HG02571 (cell line): ENCODE data around the gene TMEM134.
A peak's percentile ranks its signal among the peaks of the same experiment; 100 is the strongest.
"Not testable (repeated sequence)": the region's sequence is repeated elsewhere in the genome, so short reads cannot be mapped to it uniquely, and the experiment has no call there.

Source experiments
- ATAC-seq: cut with Tn5 transposase; IDR thresholded peaks from one replicate; pipeline ENCODE4 v1.9.1; 2021; ENCODE audit warnings: mild to moderate bottlenecking, moderate library complexity; ENCODE audit not compliant: unreplicated experiment

The TMEM134 gene

DNA sequence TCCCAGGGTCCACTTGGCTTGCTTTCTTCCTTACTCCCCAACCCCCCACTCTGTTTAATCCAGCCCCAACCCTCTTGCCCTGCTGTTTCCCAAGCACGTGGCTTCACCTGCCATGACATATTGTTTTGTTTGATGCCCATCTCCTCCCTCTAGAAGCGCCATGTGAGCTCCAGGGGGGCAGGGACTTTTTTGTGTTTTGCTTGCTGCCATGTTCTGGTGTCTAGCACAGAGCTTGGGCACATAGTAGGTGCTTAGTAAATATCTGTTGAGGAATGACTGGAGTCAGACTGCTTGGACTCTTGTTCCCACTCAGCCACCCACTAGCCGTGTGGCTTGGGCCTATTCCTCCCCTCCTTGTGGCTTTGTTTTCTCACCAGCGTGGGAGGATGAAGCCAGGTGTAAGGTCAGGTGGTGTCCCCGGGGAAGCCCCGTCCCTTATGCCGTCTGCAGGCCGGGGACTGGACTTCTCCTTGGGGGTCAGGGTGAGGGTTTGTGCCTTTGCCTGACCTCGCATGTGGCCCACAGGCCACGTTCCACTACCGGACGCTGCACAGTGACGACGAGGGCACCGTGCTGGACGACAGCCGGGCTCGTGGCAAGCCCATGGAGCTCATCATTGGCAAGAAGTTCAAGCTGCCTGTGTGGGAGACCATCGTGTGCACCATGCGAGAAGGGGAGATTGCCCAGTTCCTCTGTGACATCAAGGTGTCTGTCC lies 17.6 kb upstream of the TMEM134 start:
- peak; percentile 33 for ATAC-seq

DNA sequence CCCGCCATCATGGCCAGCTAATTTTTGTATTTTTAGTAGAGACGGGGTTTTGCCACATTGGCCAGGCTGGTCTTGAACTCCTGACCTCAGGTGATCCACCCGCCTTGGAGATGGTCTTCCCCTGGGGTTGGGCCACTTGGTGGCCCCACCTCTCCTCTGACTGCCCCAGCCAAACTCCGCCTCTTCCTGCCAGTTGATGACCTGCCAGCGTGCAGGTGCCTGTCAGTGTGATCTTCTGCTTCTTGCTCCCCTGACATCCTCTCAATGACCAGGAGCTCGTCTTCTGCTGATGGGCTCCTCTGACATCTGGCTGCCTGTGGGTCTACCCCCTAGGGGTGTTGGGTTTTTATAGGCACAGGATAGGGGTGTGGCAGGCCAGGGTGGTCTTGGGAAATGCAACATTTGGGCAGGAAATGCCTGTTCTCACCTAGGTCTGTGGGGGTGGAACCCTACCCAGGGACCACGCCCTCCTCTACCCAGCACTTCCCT lies 16.9 kb upstream of the TMEM134 start:
- ATAC-seq: not testable (repeated sequence)

DNA sequence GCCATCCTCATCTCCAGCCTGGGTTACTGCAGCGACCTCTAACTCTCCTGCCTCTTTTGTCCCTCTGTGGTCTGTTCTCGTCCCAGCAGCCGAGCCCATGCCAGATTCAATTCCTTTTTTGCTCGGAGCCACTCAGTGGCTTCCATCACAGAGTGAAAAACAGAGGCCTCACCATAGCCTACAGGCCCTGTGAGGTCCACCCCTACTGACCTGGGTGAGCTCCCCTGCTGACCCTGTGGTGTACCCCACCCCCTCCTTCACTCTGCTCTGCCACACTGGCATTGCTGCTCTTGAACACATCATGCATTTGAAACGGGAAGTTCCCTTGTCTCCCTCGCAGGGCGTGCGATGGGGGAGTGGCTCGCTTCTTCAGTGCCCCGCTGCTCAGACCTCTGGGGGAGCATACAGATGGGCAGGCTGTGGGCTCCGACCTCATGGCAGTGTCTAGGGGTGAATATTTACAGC lies 15.8 kb upstream of the TMEM134 start:
- no peak for ATAC-seq

DNA sequence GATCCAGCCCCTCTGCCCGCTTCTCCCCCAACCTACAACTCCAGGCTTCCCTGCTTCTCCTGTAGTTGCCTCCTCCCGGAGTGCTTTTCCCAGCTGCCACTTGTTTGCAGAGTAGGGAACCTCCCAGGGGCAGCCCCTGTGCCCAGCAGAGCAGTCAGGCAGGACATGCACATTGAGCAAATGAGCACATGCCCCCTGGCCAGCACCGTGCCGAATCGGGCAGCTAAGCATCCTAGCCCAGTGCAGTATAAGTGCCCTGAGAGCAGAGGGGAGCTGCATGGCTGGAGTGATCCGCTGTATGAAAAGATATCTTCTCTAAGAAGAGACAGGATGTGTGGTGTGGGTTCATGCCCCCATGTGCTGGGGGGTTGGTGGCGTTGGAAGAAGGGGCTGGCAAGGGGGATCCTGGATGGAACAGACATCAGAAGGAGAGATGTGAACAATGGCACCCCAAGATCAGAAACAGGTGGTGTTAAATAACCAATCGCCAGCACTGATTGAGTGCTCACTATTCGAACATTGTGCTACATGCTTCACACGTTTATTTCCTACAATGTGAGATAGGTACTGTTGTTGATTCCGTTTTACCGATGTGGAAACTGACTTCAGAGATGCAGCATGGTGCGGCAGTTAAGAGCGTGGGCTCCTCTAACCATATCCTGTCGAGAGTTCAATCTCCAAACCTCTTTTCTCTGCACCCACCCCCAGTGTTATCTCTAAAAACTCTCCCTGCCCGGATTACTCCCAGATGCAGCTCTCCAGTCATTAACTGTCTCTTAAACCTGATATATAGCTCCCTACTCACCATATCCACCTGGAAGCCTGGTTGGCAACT lies 15.0 kb upstream of the TMEM134 start:
- no peak for ATAC-seq

DNA sequence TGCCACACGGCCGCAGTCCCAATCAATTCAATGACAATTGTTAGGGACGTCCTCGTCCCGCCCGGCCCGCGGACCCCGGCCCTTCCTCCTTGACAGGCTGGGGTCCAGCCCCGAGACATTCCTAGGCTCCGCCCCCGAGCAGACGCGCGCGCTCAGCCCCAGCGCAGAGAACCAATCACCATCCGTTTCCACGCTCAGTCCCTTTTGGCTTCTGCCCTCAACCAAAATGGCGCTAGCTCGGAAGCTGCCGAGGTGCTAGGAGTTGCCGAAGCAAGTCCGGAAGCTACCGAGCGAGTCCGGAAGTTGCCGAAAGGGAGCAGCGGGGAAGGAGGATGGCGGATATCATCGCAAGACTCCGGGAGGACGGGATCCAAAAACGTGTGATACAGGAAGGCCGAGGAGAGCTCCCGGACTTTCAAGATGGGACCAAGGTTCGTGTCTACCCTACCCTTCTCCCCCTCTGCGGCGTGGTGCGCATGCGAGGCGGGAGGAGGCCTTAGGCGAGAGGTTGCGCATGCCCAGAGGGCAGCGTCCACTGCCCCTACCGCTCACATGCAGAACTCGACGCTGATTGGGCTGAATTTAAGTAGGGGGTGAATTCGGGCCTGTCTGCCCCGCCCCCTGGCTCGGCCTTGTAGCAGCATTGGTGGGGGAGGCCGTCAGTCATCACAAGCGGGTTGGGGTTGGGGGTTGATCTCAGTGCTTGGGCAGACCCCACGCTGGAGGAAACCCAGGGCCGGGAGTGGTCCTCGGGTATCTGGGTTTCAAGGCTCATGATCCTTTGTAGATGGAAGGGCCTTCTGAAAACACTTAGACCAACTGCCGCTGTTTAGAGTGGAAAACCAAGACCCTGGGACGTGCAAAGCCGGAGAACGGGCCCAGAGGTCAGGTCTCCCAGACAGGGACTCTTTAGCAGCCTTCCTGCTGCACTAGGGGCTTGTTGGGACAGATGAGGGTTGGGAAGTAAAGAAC lies 14.1 kb upstream of the TMEM134 start, which contains the start of gene AIP:
AIP (plus strand) TSS at position 200 of the 972 bp plus-strand sequence; CDS start at position 333, 133 bp downstream.
- ATAC-seq: peak; percentile 57

DNA sequence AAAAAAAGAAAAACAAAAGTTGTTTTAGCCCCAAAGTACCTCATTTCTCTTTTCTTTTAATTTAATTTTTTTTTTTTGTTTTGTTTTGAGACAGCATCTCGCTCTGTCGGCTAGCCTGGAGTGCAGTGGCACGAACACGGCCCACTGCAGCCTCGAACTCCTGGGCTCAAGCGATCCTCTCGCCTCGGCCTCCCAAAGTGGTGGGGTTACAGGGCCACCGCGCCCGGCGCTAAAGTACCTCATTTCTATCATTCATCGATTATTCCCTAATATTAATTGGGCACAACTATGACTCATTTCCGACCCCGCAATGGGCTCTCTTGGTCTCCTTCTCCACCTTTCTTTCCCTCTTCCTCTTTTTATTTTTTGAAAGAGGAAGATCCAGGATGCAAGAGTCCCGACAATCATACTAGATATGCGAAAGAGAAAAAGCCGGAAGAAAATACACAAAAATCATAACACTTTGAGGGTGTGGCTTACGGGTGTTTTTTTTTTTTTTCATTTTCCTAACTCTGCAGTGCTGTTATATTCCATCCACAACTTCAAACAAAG lies 13.3 kb upstream of the TMEM134 start:
- no peak for ATAC-seq

DNA sequence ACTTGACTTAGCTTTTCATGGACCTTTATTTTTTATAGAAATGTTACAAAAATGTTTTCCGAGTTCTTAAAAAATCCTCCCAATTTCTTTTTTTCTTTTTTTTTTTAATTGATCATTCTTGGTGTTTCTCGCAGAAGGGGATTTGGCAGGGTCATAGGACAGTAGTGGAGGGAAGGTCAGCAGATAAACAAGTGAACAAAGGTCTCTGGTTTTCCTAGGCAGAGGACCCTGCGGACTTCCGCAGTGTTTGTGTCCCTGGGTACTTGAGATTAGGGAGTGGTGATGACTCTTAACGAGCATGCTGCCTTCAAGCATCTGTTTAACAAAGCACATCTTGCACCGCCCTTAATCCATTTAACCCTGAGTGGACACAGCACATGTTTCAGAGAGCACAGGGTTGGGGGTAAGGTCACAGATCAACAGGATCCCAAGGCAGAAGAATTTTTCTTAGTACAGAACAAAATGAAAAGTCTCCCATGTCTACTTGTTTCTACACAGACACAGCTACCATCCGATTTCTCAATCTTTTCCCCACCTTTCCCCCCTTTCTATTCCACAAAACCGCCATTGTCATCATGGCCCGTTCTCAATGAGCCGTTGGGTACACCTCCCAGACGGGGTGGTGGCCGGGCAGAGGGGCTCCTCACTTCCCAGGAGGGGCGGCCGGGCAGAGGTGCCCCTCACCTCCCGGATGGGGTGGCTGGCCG lies 8.4 kb upstream of the TMEM134 start:
- ATAC-seq: not testable (repeated sequence)

DNA sequence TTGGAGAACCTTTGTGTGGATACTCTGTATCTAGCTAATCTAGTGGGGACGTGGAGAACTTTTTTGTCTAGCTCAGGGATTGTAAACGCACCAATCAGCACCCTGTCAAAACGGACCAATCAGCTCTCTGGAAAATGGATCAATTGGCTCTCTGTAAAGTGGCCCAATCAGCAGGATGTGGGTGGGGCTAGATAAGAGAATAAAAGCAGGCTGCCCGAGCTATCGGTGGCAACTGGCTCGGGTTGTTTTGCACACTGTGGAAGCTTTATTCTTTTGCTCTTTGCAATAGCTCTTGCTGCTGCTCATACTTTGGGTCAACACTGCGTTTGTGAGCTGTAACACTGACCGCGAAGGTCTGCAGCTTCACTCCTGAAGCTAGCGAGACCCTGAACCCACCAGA lies 7.6 kb upstream of the TMEM134 start:
- ATAC-seq: not testable (repeated sequence)

DNA sequence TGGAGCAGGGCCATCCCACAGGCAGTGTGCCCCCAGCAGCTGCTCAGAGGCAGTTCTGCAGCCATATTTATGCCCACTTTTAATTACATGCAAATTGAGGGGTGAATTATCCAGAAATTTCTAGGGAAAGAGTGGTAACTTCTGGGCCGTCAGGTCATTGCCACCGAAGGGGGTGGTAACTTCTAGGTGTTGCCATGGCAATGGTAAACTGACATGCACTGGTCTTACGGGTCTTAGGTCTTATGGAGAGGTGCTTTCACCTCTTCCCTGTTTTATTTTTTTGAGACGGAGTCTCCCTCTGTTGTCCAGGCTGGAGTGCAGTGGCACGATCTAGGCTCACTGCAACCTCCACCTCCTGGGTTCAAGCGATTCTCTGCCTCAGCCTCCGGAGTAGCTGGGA lies 3.8 kb upstream of the TMEM134 start:
- no peak for ATAC-seq

DNA sequence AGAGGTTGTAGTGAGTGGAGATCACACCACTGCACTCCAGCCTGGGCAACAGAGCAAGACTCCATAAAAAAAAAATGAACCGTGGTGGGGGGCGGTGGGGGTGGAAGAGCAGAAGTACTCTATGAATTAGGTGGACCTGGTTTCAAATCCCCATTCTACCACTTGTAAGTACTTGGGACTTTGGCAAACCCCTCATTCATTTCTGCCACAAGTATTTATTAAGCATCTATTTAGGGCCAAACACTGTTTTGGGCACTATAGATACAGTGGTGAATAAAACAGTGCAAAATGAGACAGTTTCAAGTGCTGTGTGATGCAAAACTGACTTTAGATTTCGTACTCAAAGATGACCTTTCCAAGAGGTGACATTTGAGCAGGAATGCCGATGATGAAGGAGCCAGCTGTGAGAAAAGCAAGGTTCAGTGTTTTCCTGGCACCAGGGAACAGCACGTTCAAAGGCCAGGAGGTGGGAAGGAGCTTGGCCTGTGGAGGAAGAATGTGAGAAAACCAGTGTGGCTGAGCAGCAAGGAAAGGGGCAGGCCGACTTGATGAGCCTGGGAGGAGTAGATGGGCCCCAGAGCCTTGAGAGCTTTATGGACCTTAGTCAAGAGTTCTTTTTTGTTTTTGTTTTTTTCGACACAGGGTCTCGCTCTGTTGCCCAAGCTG lies 1.4 kb upstream of the TMEM134 start:
- ATAC-seq: no peak

DNA sequence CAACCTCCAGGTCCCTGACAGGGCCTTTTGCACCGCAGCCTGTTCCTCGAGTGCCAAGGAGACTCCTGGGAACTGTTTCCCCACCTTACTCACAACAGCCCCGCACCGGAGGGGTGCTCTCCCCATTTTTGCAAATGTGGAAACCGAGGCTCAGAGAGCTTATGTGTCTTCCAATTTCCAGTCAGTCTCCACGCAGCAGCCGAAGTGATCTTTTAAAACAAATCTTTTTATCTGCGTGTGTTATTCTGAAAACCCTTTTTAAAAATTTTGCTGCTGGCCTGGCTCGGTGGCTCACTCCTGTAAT lies 409 bp upstream of the TMEM134 start:
- no peak for ATAC-seq

DNA sequence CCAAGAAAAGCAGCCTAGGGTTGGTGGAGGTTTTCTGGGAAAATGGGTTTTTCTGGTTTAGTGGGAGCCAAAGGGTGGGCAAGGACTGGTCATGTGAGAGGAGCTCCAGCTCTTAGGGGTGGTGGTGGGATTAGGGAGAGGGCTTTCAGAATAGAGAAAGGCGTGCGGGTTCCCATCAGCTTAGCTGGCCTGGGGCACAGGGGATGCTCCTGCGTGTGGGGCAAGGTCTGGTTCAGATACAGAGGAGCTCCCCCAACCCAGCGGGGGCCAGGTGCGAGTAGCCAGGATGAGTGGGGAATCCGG lies 644 bp downstream of the TMEM134 start:
- no peak for ATAC-seq

DNA sequence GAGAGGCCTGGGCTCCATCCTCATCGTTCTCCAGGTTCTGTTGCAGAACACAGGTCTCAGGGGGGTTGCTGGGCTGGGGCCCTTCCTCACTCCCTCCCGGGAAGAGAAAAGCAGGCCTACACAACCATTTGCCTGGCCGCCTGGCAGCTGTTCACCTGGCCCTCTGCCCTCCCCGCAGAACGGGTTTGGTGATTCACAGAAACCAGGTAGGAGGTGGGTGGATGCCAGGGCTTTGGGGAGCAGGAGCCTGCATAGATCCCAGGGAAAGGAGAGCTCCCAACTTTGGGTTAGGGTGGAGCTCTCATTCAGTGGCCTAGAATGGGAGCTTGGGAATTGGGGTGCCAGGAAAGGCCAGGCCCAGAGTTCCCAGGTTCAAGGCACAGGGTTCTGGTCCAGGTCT lies 995 bp downstream of the TMEM134 start:
- no peak for ATAC-seq

DNA sequence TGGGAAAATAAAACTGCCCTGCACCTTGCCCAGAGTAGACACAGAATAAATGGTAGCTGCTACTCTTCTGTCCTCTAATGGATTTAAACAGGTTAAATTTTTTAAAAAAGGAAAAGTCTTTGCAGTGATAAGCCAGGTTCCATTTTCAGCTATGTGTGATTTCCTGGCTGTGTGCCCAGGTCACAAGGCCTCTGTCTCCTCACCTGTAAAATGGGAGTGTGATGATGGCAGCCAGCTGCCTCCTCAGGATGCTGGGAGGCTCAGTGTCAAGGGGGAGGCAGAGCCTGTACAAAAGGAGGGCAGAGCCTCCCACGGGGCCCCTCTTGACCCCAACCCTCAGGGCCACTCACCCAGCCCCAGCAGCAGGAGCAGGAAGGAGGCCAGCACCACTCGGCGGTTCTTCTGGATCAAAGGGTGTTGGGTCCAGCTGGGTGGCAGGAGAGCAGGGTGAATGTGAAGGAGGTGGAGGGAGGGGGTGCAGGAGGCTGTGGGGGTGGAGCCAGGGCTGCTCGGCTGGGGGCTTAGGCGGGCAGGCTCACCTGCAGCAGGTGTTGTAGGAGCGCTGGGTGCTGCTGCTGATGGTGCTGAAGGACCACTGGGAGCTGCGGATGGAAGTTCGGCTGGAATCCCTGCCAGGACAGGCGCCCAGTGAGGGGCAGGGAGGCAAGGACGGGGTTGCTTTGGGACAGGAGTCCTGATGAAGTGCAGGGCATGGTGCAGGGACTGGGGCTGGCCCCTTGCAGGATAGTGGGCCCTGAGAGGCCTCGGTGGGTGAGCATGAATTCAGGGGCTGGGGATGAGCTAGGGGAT lies 1.9 kb downstream of the TMEM134 start:
- ATAC-seq: no peak

DNA sequence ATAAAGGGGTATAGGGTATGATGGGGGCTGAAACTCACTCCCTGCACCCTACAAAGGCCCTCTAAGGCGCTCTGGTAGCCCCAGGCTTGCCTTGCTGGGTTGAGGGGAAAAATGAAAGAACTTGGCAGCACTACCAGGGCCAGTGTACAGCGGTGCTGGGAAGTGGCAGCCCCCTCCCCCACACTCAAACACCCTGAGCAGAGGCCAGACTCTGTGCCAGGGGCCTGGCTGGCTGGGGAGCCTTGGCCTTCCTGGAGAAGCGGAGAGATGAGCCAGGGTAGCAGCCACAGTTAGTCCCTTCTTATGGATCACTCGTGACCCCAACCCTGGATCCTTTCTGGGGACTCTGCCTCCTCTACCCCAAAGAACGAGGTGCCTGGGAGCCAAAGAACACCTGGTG lies 2.7 kb downstream of the TMEM134 start:
- ATAC-seq: no peak

DNA sequence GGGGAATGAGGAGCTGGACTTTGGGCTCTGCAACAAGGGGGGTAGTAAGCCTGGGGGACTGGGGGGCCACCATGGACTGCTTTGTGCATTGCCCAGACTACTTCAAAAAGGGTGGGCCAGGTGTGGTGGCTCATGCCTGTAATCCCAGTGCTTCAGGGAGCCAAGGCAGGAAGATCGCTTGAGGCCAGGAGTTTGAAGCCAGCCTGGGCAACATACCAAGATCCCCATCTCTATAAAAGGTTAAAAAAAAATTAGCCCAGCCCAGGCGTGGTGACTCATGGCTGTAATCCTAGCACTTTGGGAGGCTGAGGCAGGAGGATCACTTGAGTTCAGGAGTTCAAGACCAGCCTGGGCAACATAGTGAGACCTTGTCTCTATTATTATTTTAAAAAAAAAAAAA lies 3.5 kb downstream of the TMEM134 start:
- ATAC-seq: not testable (repeated sequence)

DNA sequence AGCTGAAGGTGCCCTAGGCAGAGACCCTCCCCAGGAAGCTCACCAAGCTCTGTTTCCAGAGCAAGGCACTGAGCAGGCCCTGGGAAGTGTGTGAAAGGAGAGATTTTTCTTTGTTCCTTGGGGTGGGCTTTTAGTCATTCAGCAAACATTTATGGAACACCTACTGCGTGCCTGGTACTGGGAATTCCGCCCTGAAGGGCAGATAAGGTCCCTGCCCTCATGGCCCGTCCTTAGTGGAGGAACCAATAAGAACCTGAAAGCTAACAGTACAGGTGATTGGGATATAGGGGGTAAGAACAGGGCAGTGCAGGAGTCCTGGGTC lies 3.9 kb downstream of the TMEM134 start:
- ATAC-seq: no peak

DNA sequence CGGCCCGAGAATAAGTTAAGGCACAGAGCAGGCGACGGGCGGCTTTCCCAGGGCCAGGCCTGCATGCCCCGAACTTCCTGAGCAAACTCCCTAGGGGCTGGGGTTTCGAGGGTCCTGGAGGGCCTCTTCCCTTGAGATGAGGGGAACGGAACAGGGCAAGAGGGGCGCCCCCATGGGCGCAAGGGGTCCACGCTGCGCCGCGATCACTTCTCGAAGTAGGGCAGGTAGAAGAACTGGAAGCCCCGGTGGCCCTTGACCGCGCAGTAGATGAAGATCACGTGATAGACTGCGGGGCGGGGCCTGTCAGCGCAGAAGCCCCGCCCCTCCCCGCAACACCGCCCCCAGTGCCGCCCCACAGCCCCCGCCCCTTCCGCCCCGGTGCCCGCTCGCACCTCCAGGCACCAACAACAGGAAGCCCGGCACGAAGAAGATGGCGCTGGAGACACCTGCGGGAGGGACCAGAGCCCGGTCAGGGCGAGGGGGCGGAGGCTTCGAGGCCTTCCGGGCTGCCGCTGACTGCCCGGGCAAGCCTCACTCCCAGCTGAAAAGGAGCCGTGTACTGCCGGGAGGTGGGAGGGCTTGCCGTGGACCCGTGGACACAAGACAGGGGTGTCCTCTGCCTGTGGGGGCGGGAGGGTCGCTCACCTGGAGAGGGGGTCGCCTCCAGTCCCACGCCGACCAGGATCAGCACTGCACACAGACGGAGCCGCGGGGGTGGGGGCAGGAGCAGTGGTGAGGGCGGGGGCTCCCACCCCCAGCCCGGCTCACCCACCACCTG lies 4.5 kb downstream of the TMEM134 start:
- peak; percentile 42 for ATAC-seq
